Measurements from ENCODE around the gene GHSR. TPM values are rescaled to one million over a fixed set of nuclear protein-coding genes. Genes with fewer than 3 reads are reported as not detected.

Gene GHSR
- total RNA-seq, 2 experiments from 2014 or later, result not detected

DNA sequence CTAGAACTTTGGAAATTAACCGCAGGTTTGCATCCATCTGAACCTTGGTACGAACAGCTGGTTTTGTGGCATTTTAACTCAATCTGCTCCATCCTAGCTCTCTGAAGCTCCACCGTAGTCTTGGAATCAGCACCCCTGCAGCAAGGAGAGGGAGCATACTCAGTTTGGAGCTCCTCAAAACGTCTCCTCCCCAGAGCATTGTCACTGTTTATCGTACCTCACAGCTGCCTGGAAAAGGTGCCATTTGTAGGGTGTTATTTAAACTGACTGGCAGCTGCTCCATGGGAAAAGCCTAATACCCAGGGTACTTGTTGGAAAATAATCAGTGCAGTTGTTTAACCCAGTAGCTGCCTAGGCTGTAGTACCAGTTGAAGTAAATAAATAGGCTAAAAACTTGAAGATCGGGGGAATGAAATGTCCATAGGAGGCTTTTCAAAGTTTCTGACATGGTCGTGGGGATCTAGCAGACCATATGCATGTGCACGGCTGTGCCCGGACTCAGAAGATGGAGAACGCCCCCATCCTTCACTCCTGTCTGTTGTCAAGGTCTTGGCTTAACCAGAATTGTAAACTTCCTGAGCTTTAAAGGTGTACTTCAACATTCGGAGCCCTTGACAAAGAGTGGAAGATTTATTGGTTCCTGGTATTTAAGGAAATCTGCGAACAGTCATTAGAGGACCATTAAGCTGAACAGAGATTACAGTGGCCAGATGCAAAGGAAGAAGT, 43.9 kb downstream of the GHSR start:
- Mint-ChIP-seq H3K27me3 (peaks cover 15% of the 10 kb centered on the region), H3K4me1 (no peaks in the 10 kb centered on the region), H3K4me3 (no peak overlapping the region), H3K9me3 (peaks cover 7% of the 10 kb centered on the region), H3K36me3 (peaks cover 9% of the 10 kb centered on the region), H3K27ac (no peak overlapping the region)
- no peak for DNase-seq
- POLR2A ChIA-PET, result no interaction called here
- ATAC-seq (ENCODE audit: low read depth), result no peak

DNA sequence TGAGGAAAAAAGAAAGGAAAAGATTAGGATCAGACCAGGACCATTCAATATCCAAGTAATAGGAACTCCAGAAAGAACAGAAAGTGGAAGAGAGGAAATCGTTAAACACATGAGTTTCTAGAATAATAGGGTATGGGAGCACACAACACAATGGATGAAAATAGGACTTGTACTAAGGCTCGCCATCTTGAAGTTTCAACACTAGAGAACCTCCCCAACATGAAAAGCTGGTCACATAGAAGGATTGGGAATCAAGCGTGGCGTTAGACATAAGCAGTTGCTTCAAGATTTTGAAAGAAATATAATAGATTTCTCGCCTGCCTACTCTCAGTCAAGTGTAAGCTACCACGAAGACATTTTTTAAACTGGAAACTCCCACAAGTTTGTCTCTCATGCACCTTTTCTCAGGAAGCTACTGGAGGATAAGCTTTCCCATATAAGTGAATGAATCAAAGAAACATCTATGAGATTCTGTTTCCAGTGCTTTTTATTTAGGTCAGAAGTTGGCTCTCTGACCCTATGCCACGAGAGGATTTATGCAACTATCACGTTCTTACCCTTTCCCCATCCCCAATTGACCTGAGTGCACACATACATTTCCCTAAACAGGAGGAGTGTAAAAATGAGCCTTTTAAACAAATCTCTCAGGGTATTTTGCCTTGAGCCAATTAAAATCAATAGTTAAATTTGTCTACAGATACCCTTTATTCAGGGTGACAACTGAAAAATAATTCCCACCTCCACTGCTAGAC, 45.2 kb downstream of the GHSR start:
- ATAC-seq (ENCODE audit: low read depth), result no peak
- POLR2A ChIA-PET, result no interaction called here
- Mint-ChIP-seq H3K27ac (no peak overlapping the region), H3K9me3 (peaks cover 7% of the 10 kb centered on the region), H3K4me1 (no peaks in the 10 kb centered on the region), H3K36me3 (peaks cover 9% of the 10 kb centered on the region), H3K27me3 (peaks cover 9% of the 10 kb centered on the region), H3K4me3 (no peak overlapping the region)
- DNase-seq, result no peak

- peaks cover 9% of the 10 kb centered on the region for H3K27me3 Mint-ChIP-seq
- H3K4me3 Mint-ChIP-seq, result no peak overlapping the region
- no peak overlapping the region for H3K27ac Mint-ChIP-seq
- DNase-seq (no peak), ATAC-seq (ENCODE audit: low read depth) (no peak)
- H3K4me1 Mint-ChIP-seq, result no peaks in the 10 kb centered on the region
- POLR2A ChIA-PET, result no interaction called here
- peaks cover 7% of the 10 kb centered on the region for H3K9me3 Mint-ChIP-seq
- H3K36me3 Mint-ChIP-seq, result peaks cover 9% of the 10 kb centered on the region
Observed at GRCh38 chr3:172402090-172402489, 46.2 kb downstream of the GHSR start.

- Mint-ChIP-seq H3K27ac (no peak overlapping the region), H3K27me3 (no peaks in the 10 kb centered on the region), H3K4me3 (no peak overlapping the region), H3K36me3 (peaks cover 12% of the 10 kb centered on the region), H3K4me1 (peaks cover 2% of the 10 kb centered on the region), H3K9me3 (peaks cover 7% of the 10 kb centered on the region)
- DNase-seq (no peak), ATAC-seq (ENCODE audit: low read depth) (no peak)
- POLR2A ChIA-PET, result no interaction called here
Observed at GRCh38 chr3:172398484-172398883, 49.8 kb downstream of the GHSR start.

- DNase-seq (no peak), ATAC-seq (ENCODE audit: low read depth) (no peak)
- Mint-ChIP-seq H3K27me3 (no peaks in the 10 kb centered on the region), H3K4me1 (peaks cover 2% of the 10 kb centered on the region), H3K27ac (no peak overlapping the region), H3K36me3 (peaks cover 17% of the 10 kb centered on the region), H3K9me3 (peaks cover 9% of the 10 kb centered on the region), H3K4me3 (no peak overlapping the region)
- POLR2A ChIA-PET, result no interaction called here
Observed at GRCh38 chr3:172397716-172398405, 50.4 kb downstream of the GHSR start.

DNA sequence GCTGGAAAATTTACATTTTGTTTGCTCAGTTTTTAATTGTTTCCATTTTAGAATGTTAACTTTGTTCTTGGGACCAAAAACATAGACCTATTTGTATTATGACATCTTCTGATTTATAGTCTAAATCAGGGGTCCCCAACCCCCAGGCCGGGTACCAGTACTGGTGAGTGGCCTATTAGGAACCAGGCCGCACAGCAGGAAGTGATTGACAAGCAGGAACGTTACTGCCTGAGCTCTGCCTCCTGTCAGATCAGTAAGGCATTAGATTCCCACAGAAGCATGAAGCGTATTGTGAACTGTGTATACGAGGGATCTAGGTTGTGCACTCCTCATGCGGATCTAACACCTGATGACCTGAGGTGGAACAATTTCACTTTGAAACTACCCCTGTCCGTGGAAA, 51.9 kb downstream of the GHSR start:
- Mint-ChIP-seq H3K9me3 (peaks cover 8% of the 10 kb centered on the region), H3K4me3 (no peak overlapping the region), H3K27me3 (no peaks in the 10 kb centered on the region), H3K27ac (no peak overlapping the region), H3K36me3 (peaks cover 19% of the 10 kb centered on the region), H3K4me1 (peaks cover 4% of the 10 kb centered on the region)
- ATAC-seq (ENCODE audit: low read depth) (no peak), DNase-seq (no peak)
- POLR2A ChIA-PET, result no interaction called here

DNA sequence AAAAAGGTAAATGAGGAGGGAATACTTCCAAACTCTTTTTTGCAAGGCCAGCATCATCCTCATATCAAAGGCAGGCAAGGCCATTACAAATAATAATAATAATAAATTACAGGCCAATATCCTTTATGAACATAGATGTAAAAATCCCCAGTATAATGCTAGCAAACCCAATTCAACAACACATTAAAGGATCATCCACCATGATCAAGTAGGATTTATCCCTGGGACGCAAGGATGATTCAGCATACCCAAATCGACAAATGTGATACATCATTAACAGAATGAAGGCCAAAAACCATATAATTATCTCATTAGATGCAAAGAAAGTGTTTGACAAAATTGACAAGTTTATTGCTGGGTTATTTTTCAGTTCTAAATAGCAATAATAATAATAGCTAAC, 53.6 kb downstream of the GHSR start:
- POLR2A ChIA-PET, result no interaction called here
- H3K4me1 Mint-ChIP-seq, result peaks cover 10% of the 10 kb centered on the region
- H3K4me3 Mint-ChIP-seq, result no peak overlapping the region
- H3K9me3 Mint-ChIP-seq, result peaks cover 6% of the 10 kb centered on the region
- peaks cover 14% of the 10 kb centered on the region for H3K36me3 Mint-ChIP-seq
- no peaks in the 10 kb centered on the region for H3K27me3 Mint-ChIP-seq
- no peak for DNase-seq
- H3K27ac Mint-ChIP-seq, result no peak overlapping the region
- no peak for ATAC-seq (ENCODE audit: low read depth)

Other genes with a start within 250 kb of the GHSR start
- 100 to 1,000 TPM; 151 to 159 TPM for gene TNFSF10, start 75.0 kb upstream of the GHSR start, total RNA-seq

Data from activated naive CD8-positive, alpha-beta T cell treated with anti-CD3 and anti-CD28 coated beads, Interleukin-2, amount 10 ng/mL, durations not matched to agents 7 days and 5 days (primary cell).